SK-N-SH (cell line): ENCODE results near the gene SERPINA3. TPM values are rescaled to one million over a fixed set of nuclear protein-coding genes. Genes with fewer than 3 reads are reported as not detected.

ENCODE experiments used
- CTCF ChIA-PET: fragments of 300-600, 350-600 bp; formaldehyde crosslinking; extraction: SDS; loops from one replicate; lab custom pipeline; 2021; lab: Yijun Ruan, JAX
- POLR2A ChIA-PET: fragments of 350-600 bp; sonication (Branson Sonifier 250); formaldehyde crosslinking; extraction: SDS; loops from one replicate; lab custom pipeline; 2020; ENCODE audit warnings: antibody characterized with exemption, inconsistent platforms; lab: Yijun Ruan, JAX
- DNase-seq: peaks from one replicate; pipeline ENCODE4 v3.0.0; 2012
- H2AFZ ChIP-seq: fragments of 200-600 bp; sonication (generic); 2 replicates; pipeline ENCODE4 v1.8.1; 2016; ENCODE audit warnings: antibody characterized with exemption, mild to moderate bottlenecking, low read depth
- H3F3A ChIP-seq: fragments of 200-600 bp; sonication (generic); replicated peaks from 2 replicates; pipeline ENCODE3; 2016; ENCODE audit warnings: antibody characterized with exemption, mild to moderate bottlenecking; ENCODE audit not compliant: insufficient read depth
- H3K27ac ChIP-seq, 2 experiments: fragments of 200-500 bp in 1 of 2; fragments of 200-600 bp in 1 of 2; sonication (Bioruptor generic) in 1 of 2; sonication (generic), shearing (Covaris generic) in 1 of 2; 2 replicates each; pipeline versions ENCODE4 v1.5.1 to v1.6.1; 2014 to 2016; ENCODE audit warnings: low read depth in 2 of 2, inconsistent platforms in 1 of 2, low read length in 1 of 2, mild to moderate bottlenecking in 1 of 2, mixed read lengths in 1 of 2
- H3K27me3 ChIP-seq: fragments of 200-600 bp; sonication (generic), shearing (Covaris generic); 2 replicates; pipeline ENCODE4 v1.6.1; 2016; ENCODE audit warnings: mixed run types; ENCODE audit not compliant: insufficient read depth
- H3K36me3 ChIP-seq, 2 experiments: fragments of 200-500 bp in 1 of 2; fragments of 200-600 bp in 1 of 2; sonication (Bioruptor generic) in 1 of 2; sonication (generic) in 1 of 2; replicated peaks in 1 of 2; 2 replicates each; pipeline versions ENCODE3 to v1.5.1; 2014 to 2016; ENCODE audit warnings: low read length in 1 of 2, mild to moderate bottlenecking in 1 of 2; ENCODE audit not compliant: insufficient read depth in 2 of 2, control insufficient read depth in 1 of 2
- H3K4me1 ChIP-seq, 2 experiments: fragments of 200-500 bp in 1 of 2; fragments of 200-600 bp in 1 of 2; sonication (Bioruptor generic) in 1 of 2; sonication (generic), shearing (Covaris generic) in 1 of 2; 2 replicates each; pipeline versions ENCODE4 v1.5.1 to v1.6.1; 2014 to 2016; ENCODE audit warnings: low read depth in 1 of 2, low read length in 1 of 2, mixed run types in 1 of 2; ENCODE audit not compliant: insufficient read depth in 2 of 2, control insufficient read depth in 1 of 2
- H3K4me2 ChIP-seq: fragments of 200-600 bp; sonication (generic), shearing (Covaris generic); 2 replicates; pipeline ENCODE4 v1.6.1; 2017; ENCODE audit warnings: mixed run types
- H3K4me3 ChIP-seq, 2 experiments: fragments of 200-500 bp in 1 of 2; fragments of 200-600 bp in 1 of 2; sonication (Bioruptor generic) in 1 of 2; sonication (generic), shearing (Covaris generic) in 1 of 2; 2 replicates each; pipeline versions ENCODE4 v1.5.1 to v1.8.1; 2014 to 2016; ENCODE audit warnings: low read depth in 2 of 2, inconsistent platforms in 1 of 2, low read length in 1 of 2, mild to moderate bottlenecking in 1 of 2, mixed read lengths in 1 of 2, moderate library complexity in 1 of 2
- H3K79me2 ChIP-seq: fragments of 200-600 bp; sonication (generic); 2 replicates; pipeline ENCODE4 v1.8.1; 2017; ENCODE audit warnings: mild to moderate bottlenecking; ENCODE audit not compliant: insufficient read depth
- H3K9ac ChIP-seq: fragments of 200-600 bp; sonication (generic); 2 replicates; pipeline ENCODE4 v1.6.1; 2017; ENCODE audit warnings: mixed run types
- H3K9me2 ChIP-seq: fragments of 200-600 bp; sonication (generic); 2 replicates; pipeline ENCODE4 v1.6.1; 2017; ENCODE audit warnings: mixed run types
- H3K9me3 ChIP-seq: fragments of 200-600 bp; sonication (generic); 2 replicates; pipeline ENCODE4 v1.6.1; 2017; ENCODE audit warnings: mixed run types, mild to moderate bottlenecking, moderate library complexity
- H4K20me1 ChIP-seq: fragments of 200-600 bp; sonication (generic); 2 replicates; pipeline ENCODE4 v1.6.1; 2017; ENCODE audit warnings: mild to moderate bottlenecking, mixed run types; ENCODE audit not compliant: insufficient read depth
- CHD2 ChIP-seq: fragments of 150-350 bp; IDR thresholded peaks from 2 replicates; pipeline ENCODE4 v1.6.1; 2018; ENCODE audit warnings: low read length; ENCODE audit not compliant: partially characterized antibody
- FOXJ3 ChIP-seq: sonication (generic); formaldehyde crosslinking; IDR thresholded peaks from 2 replicates; pipeline ENCODE4 v1.5.1; 2020; ENCODE audit warnings: mild to moderate bottlenecking, missing genetic modification reagents
- GATA2 ChIP-seq: sonication (generic); formaldehyde crosslinking; IDR thresholded peaks from 2 replicates; pipeline ENCODE4 v1.5.0; 2020; ENCODE audit warnings: mild to moderate bottlenecking, missing genetic modification reagents
- POLR2AphosphoS5 ChIP-seq: IDR thresholded peaks from 2 replicates; pipeline ENCODE4 v1.6.1; 2012; ENCODE audit warnings: low read depth, low read length
- RAD21 ChIP-seq: IDR thresholded peaks from 2 replicates; pipeline ENCODE4 v1.6.1; 2012; ENCODE audit warnings: mild to moderate bottlenecking, low read length
- RXRA ChIP-seq: IDR thresholded peaks from 2 replicates; pipeline ENCODE4 v1.4.0; 2012; ENCODE audit warnings: low read depth, mild to moderate bottlenecking, borderline replicate concordance
- TCF12 ChIP-seq: IDR thresholded peaks from 2 replicates; pipeline ENCODE4 v1.4.0; 2012
- YY1 ChIP-seq: IDR thresholded peaks from 2 replicates; pipeline ENCODE4 v1.4.0; 2012; ENCODE audit warnings: low read depth, mild to moderate bottlenecking
- WGBS: methylation state at CpG from one replicate; pipeline ENCODE4 v1.1.6; 2017; ENCODE audit warnings: low lambda C conversion rate; 5-methylcytosine and 5-hydroxymethylcytosine counted together
- polyA plus RNA-seq, 3 experiments: library from polyadenylated mRNA; depleted of rRNA; stranded (reverse); fragments of >200 nt; gene quantifications; 2 replicates each; pipeline ENCODE4 v1.2.3, GENCODE V29; 2012
- TF ChIP-seq, protein P1 (sequence below): IDR thresholded peaks from 2 replicates; pipeline ENCODE4 v1.6.1; 2012; ENCODE audit warnings: mild to moderate bottlenecking, low read depth, low read length, moderate library complexity
- TF ChIP-seq, protein P2 (sequence below): IDR thresholded peaks from 2 replicates; pipeline ENCODE4 v1.4.0; 2012; ENCODE audit warnings: low read depth, borderline replicate concordance
- TF ChIP-seq, protein P3 (sequence below): IDR thresholded peaks from 2 replicates; pipeline ENCODE4; 2012
- TF ChIP-seq, protein P4 (sequence below): fragments of 150-350 bp; IDR thresholded peaks from 2 replicates; pipeline ENCODE4 v1.6.1; 2016; ENCODE audit warnings: mild to moderate bottlenecking, low read depth, low read length
- TF ChIP-seq, protein P5 (sequence below): fragments of 150-350 bp; IDR thresholded peaks from 2 replicates; pipeline ENCODE4 v1.6.1; 2017; ENCODE audit warnings: antibody characterized with exemption, low read length, low read depth, borderline replicate concordance

SERPINA3 gene
- polyA plus RNA-seq, 1 of the 3 experiments (the other 2 are of a cell fraction), result 0.25 TPM

DNA sequence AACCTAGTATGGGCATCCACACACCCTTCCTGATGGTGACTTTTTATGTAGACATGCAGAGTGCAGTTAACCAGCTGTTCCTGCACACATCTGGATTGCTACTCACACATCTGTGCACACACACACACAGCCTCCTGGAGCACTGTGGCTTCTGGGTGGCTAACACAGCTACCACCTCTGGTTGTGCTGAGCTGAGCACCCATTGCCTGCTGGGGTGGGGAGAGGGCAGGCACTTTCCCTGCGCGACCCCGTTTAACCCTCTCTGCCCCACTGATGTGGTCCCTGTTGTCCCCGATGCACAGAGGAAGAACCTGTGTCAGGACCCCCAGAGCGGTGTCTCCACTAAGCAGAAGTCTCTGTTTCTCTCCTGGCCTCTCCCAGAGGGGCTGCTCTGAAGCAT, 14.4 kb upstream of the SERPINA3 start (continued):
- TF ChIP-seq, protein P1, sequence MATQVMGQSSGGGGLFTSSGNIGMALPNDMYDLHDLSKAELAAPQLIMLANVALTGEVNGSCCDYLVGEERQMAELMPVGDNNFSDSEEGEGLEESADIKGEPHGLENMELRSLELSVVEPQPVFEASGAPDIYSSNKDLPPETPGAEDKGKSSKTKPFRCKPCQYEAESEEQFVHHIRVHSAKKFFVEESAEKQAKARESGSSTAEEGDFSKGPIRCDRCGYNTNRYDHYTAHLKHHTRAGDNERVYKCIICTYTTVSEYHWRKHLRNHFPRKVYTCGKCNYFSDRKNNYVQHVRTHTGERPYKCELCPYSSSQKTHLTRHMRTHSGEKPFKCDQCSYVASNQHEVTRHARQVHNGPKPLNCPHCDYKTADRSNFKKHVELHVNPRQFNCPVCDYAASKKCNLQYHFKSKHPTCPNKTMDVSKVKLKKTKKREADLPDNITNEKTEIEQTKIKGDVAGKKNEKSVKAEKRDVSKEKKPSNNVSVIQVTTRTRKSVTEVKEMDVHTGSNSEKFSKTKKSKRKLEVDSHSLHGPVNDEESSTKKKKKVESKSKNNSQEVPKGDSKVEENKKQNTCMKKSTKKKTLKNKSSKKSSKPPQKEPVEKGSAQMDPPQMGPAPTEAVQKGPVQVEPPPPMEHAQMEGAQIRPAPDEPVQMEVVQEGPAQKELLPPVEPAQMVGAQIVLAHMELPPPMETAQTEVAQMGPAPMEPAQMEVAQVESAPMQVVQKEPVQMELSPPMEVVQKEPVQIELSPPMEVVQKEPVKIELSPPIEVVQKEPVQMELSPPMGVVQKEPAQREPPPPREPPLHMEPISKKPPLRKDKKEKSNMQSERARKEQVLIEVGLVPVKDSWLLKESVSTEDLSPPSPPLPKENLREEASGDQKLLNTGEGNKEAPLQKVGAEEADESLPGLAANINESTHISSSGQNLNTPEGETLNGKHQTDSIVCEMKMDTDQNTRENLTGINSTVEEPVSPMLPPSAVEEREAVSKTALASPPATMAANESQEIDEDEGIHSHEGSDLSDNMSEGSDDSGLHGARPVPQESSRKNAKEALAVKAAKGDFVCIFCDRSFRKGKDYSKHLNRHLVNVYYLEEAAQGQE, result no peak
- no peak for TF ChIP-seq RXRA
- no peak for TF ChIP-seq GATA2
- no peak for TF ChIP-seq RAD21
- TF ChIP-seq, protein P2, sequence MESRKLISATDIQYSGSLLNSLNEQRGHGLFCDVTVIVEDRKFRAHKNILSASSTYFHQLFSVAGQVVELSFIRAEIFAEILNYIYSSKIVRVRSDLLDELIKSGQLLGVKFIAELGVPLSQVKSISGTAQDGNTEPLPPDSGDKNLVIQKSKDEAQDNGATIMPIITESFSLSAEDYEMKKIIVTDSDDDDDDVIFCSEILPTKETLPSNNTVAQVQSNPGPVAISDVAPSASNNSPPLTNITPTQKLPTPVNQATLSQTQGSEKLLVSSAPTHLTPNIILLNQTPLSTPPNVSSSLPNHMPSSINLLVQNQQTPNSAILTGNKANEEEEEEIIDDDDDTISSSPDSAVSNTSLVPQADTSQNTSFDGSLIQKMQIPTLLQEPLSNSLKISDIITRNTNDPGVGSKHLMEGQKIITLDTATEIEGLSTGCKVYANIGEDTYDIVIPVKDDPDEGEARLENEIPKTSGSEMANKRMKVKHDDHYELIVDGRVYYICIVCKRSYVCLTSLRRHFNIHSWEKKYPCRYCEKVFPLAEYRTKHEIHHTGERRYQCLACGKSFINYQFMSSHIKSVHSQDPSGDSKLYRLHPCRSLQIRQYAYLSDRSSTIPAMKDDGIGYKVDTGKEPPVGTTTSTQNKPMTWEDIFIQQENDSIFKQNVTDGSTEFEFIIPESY, result no peak
- no peak for TF ChIP-seq POLR2AphosphoS5
- TF ChIP-seq, all 33 proteins: peak for 0

DNA sequence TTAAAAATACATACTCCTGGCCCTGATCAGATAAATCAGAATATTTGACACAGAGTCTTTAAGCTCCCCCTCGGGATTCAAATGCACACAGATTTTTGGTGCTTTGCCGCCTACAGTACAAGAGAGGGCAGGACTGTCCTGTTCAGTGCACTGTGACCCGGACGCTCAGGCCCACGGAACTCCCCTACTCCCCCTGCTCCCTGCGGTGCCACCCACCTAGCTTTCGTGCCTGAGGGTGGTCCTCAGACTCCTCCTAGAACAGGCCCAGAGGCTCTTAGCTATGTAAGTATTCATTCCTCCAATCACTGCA, 13.7 kb upstream of the SERPINA3 start:
- Histone ChIP-seq H3K4me3 (no peak overlapping the region), H3K27me3 (no peaks in the 10 kb centered on the region), H4K20me1 (no peaks in the 10 kb centered on the region)
- no peak for TF ChIP-seq RXRA
- no peak for TF ChIP-seq TCF12
- no peak for TF ChIP-seq CHD2
- no peak for TF ChIP-seq FOXJ3 (CRISPR knock-in tag)
- TF ChIP-seq, protein P2, result no peak
- no peak for TF ChIP-seq YY1
- TF ChIP-seq, protein P3, sequence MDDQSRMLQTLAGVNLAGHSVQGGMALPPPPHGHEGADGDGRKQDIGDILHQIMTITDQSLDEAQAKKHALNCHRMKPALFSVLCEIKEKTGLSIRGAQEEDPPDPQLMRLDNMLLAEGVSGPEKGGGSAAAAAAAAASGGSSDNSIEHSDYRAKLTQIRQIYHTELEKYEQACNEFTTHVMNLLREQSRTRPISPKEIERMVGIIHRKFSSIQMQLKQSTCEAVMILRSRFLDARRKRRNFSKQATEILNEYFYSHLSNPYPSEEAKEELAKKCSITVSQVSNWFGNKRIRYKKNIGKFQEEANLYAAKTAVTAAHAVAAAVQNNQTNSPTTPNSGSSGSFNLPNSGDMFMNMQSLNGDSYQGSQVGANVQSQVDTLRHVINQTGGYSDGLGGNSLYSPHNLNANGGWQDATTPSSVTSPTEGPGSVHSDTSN, result no peak
- TF ChIP-seq, protein P4, sequence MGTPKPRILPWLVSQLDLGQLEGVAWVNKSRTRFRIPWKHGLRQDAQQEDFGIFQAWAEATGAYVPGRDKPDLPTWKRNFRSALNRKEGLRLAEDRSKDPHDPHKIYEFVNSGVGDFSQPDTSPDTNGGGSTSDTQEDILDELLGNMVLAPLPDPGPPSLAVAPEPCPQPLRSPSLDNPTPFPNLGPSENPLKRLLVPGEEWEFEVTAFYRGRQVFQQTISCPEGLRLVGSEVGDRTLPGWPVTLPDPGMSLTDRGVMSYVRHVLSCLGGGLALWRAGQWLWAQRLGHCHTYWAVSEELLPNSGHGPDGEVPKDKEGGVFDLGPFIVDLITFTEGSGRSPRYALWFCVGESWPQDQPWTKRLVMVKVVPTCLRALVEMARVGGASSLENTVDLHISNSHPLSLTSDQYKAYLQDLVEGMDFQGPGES, result no peak
- TF ChIP-seq, protein P5, sequence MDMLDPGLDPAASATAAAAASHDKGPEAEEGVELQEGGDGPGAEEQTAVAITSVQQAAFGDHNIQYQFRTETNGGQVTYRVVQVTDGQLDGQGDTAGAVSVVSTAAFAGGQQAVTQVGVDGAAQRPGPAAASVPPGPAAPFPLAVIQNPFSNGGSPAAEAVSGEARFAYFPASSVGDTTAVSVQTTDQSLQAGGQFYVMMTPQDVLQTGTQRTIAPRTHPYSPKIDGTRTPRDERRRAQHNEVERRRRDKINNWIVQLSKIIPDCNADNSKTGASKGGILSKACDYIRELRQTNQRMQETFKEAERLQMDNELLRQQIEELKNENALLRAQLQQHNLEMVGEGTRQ, result no peak
- TF ChIP-seq, all 33 proteins: peak for 0
- H3K36me3 ChIP-seq, result no peaks in the 10 kb centered on the region
- H3K27ac ChIP-seq, result peak overlapping the region in 1 of 2 experiments; percentile 96; a peak in 2 of 4 replicates
- ChIA-PET CTCF (interaction anchor here (1.0 to 1.7 kb wide), 4 partner anchors 12 to 112 kb away, joined by 3 to 6 read pairs (median 4); no protein-coding TSS in a partner anchor), POLR2A (interaction anchor here (0.6 kb wide), 1 partner anchor 16 kb away, joined by 3 read pairs; no protein-coding TSS in a partner anchor)
- H3K4me1 ChIP-seq, result peaks cover 0 to 33% of the 10 kb centered on the region in 2 experiments; a peak in 3 of 4 replicates
- H3K4me2 ChIP-seq, result no peak overlapping the region
- H2AFZ ChIP-seq, result no peak overlapping the region; the same call in 1 of the 2 replicates
- no peak for DNase-seq
- 93% methylated on average over 5 of the region's 7 CpGs for WGBS
- peak overlapping the region; percentile 56; the same call in 1 of the 2 replicates for H3K9ac ChIP-seq
- peaks cover 4% of the 10 kb centered on the region for H3F3A ChIP-seq
- H3K9me3 ChIP-seq, result no peaks in the 10 kb centered on the region
- H3K9me2 ChIP-seq, result no peaks in the 10 kb centered on the region
- no peaks in the 10 kb centered on the region for H3K79me2 ChIP-seq
